ENCODE measurements around the gene MAPK8.

DNA sequence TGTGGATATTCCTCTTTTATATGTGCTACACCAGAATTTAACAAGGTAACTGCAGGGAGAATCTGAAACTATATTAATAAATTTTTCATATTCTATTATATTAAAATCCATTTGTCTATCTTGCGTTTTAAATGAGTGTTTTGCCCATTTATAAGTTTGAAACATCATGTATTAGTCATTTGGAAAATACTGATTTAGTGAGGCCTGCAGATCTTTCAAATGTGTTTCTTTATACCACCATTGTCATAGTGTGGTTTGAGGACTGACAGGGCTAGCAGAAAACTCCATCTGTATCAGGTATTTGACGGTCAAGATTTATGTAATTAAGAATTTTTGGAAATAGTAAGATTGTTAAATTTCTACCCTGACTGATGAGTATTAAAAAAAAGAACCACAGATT lies 29.3 kb downstream of the MAPK8 start:
- TF ChIP-seq, protein P1, sequence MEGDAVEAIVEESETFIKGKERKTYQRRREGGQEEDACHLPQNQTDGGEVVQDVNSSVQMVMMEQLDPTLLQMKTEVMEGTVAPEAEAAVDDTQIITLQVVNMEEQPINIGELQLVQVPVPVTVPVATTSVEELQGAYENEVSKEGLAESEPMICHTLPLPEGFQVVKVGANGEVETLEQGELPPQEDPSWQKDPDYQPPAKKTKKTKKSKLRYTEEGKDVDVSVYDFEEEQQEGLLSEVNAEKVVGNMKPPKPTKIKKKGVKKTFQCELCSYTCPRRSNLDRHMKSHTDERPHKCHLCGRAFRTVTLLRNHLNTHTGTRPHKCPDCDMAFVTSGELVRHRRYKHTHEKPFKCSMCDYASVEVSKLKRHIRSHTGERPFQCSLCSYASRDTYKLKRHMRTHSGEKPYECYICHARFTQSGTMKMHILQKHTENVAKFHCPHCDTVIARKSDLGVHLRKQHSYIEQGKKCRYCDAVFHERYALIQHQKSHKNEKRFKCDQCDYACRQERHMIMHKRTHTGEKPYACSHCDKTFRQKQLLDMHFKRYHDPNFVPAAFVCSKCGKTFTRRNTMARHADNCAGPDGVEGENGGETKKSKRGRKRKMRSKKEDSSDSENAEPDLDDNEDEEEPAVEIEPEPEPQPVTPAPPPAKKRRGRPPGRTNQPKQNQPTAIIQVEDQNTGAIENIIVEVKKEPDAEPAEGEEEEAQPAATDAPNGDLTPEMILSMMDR (IDR thresholded peaks at IDR 0.05; ENCODE audit: borderline replicate concordance, extremely low read depth, low read length, poor library complexity, severe bottlenecking): no peak
- TF ChIP-seq EZH2 (IDR thresholded peaks at IDR 0.05; ENCODE audit: borderline replicate concordance, low read depth, low read length, severe bottlenecking): no peak

Data from DND-41 (cell line).